ENCODE data around the gene PXMP4.

The PXMP4 gene

GRCh38 chr20:33731693-33732165 is 11.6 kb upstream of the PXMP4 start, which contains the start of gene ZNF341:
Gene ZNF341, plus strand, starts transcription at chr20:33731996. Its CDS starts 26 bp downstream, at chr20:33732022.
- no peak for DNase-seq (ENCODE audit: low read depth)

GRCh38 chr20:33730946-33731692 is 11.0 kb upstream of the PXMP4 start:
- no peak for DNase-seq (ENCODE audit: low read depth)

GRCh38 chr20:33729101-33729500 is 9.0 kb upstream of the PXMP4 start:
- no peak for DNase-seq (ENCODE audit: low read depth)

GRCh38 chr20:33728463-33728862 is 8.4 kb upstream of the PXMP4 start:
- DNase-seq (ENCODE audit: low read depth): no peak

GRCh38 chr20:33727806-33728205 is 7.7 kb upstream of the PXMP4 start:
- DNase-seq (ENCODE audit: low read depth): no peak

- no peak for DNase-seq (ENCODE audit: low read depth)
Observed at GRCh38 chr20:33727115-33727479, 7.0 kb upstream of the PXMP4 start.

GRCh38 chr20:33725607-33726264 is 5.6 kb upstream of the PXMP4 start:
- no peak for DNase-seq (ENCODE audit: low read depth)

- DNase-seq (ENCODE audit: low read depth): no peak
Observed at GRCh38 chr20:33724439-33725094, 4.5 kb upstream of the PXMP4 start.

GRCh38 chr20:33721391-33722140 is 1.5 kb upstream of the PXMP4 start:
- no peak for DNase-seq (ENCODE audit: low read depth)

GRCh38 chr20:33719277-33719988 is 677 bp downstream of the PXMP4 start:
- DNase-seq (ENCODE audit: low read depth): no peak

GRCh38 chr20:33716498-33716897 is 3.6 kb downstream of the PXMP4 start:
- no peak for DNase-seq (ENCODE audit: low read depth)

GRCh38 chr20:33713865-33714367 is 6.2 kb downstream of the PXMP4 start:
- DNase-seq (ENCODE audit: low read depth): no peak

GRCh38 chr20:33711446-33711738 is 8.7 kb downstream of the PXMP4 start:
- DNase-seq (ENCODE audit: low read depth): no peak

- no peak for DNase-seq (ENCODE audit: low read depth)
Observed at GRCh38 chr20:33710681-33711445, 9.2 kb downstream of the PXMP4 start.

GRCh38 chr20:33709905-33710541 is 10.1 kb downstream of the PXMP4 start:
- DNase-seq (ENCODE audit: low read depth): no peak

GRCh38 chr20:33709398-33709797 is 10.7 kb downstream of the PXMP4 start:
- DNase-seq (ENCODE audit: low read depth): no peak

- DNase-seq (ENCODE audit: low read depth): no peak
Observed at GRCh38 chr20:33707668-33708067, 12.4 kb downstream of the PXMP4 start.

GRCh38 chr20:33704197-33704924 is 15.7 kb downstream of the PXMP4 start:
- no peak for DNase-seq (ENCODE audit: low read depth)

GRCh38 chr20:33703498-33704137 is 16.5 kb downstream of the PXMP4 start:
- no peak for DNase-seq (ENCODE audit: low read depth)
